Fibroblast of upper back skin (primary cell): Measurements from ENCODE around the gene GOLGA6L7.
"Not testable (repeated sequence)": the region's sequence is repeated elsewhere in the genome, so short reads cannot be mapped to it uniquely, and the experiment has no call there.

ENCODE experiments used
- DNase-seq: peaks from one replicate; pipeline ENCODE4 v3.0.0-alpha.2; 2013

The GOLGA6L7 gene, protein sequence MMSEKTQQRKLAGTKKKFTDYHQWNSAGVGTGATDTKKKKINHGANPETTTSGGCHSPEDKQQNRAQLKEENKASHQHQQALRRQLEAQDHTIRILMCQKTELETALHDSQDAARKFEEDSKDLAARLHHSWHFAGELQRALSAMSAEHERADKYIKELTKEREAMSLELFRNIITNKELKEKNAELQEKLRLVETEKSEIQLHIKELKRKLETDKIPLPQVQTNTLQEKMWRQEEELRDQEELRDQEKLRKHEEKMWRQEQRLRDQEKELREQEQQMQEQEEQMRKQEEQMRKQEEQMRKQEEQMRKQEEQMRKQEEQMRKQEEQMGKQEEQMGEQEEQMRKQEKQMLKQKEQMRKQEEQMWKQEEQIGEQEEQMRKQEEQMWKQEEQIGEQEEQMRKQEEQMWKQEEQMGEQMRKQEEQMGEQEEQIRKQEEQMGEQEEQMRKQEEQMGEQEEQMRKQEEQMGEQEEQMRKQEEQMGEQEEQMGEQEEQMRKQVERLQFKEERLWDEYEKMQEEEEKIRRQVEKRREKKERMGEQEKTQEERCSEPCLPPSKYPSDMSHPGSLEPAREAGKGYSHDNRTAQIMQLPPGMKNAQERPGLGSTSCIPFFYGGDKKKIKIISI

DNA sequence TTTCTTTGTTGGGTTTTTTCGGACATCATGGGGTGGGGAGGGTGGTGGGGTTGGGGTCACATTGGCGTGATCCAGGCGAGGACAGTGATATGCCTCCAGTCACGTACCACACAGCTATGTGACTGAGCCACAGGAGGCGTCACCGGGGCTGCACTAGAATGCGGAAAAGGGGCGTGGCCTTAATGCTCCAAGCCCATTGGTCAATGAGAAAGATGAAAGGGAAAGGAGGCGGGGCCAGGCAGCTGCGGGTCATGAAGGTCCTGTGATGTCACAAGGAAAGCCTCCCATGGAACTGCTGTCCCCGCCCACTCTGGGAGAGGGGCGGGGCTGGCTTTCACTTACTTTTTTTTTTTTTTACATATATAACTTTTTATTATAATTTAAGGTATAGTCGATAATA is at the start of gene GOLGA6L7:
GOLGA6L7 (minus strand) TSS at position 124 of the 400 bp plus-strand sequence; CDS start at position 29, 95 bp downstream.
- not testable (repeated sequence) for DNase-seq

DNA sequence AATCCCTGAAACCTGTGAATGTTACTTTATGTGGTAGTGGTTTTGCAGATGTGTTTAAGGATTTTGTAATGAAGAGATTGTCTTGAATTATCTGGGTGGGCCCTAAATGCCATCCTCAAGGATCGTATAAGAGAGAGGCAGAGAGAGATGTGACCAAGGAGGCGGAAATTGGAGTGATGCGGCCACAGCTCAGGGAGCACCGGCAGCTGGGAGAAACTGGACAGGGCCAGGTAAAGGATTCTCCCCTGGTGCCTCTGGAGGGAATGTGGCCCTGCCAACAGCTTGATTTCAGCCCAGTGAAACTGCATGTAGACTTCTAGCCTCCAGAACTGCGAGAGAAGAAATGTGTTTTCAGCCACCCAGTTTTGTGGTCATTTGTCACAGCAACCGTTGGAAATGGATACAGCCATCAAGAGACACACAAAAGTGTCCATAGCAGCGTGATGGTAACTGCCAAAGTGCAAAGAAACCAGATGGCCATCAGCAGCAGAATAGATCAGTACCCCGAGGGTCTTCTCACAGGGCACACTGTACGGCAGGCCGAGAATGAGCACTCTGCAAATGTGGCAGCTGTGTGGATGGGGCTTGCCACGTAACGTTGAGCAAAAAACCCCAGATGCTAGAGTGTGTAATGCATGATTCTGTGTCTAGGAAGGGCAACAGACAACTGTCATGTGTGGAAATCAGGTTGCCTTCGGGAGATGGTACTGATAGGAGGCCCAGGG is 49.6 kb upstream of the GOLGA6L7 start:
- DNase-seq = no peak

DNA sequence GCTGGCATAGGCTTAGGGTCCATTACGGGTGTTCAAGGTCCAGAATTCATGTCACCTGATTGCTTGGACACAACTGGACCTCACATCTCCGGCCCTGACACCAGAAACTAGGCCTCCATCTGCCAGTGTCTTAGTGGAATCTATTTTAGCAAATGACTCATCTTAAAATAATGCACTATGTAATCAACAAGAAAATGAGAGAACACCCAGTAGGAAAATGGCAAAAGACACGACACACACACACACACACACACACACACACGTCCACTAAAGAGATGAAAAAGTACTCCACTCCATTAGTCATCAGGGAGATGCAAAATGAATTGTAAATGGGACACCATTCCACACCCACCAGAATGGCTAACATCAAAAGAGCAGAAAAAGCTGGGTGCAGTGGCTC is 48.5 kb upstream of the GOLGA6L7 start:
- peak; percentile 87 for DNase-seq

DNA sequence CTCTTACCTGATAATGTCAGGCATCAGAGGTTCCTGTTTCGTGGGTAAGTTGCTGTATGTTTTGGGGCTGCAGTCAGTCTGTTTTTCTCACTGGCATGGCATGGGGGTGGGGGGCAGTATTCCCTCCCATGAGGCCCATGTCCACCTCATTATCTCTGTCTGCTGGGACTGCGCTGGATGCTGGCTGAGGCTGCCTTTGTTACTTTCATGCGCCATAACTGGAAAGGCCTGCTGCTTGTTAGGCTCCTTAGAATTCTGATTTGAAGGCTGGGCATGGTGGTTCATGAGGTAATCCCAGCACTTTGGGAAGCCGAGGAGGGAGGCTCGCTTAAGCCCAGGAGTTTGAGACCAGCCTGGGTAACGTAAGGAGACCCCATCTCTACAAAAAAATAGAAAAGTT is 47.1 kb upstream of the GOLGA6L7 start:
- DNase-seq = no peak

DNA sequence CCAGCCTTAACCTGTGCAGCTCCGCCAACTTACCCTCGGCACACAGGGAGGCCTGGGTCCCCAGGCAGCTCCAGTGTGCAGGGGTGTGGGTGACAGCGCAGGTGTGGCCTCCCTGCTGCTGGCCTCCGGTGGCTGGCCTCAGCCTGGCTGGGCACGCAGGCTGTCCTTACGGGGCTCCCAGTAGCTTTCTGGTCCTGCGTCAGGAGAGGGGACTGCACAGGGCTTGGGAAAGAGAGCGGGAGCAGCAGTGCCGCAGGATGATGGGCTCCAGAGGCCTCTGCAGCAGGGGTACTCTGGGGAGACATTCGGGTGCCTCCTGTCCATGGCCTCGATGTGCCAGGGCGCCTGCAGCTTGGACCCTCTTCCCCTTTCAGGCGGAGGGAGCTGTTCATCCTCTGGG is 46.7 kb upstream of the GOLGA6L7 start:
- DNase-seq = no peak

DNA sequence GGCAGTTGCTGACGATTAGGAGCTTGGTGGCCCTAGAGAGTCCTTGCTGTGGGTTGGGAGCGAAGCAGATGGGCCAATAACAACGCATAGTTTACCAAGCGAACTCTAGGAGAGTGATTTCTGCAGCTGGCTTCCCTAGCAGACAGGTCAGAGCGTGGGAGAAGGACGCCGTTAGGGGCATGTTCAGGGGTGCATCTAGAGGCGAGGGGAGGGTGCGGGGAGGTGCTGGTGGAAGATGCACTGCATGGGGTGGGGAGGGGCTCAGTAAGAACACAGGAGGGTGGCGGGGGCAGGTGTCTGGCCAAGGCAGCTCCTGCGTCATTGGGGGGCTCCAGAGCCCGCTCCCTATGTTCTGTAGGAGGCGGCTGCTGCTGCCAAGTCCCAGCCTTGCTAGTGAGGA is 46.2 kb upstream of the GOLGA6L7 start:
- DNase-seq = no peak

DNA sequence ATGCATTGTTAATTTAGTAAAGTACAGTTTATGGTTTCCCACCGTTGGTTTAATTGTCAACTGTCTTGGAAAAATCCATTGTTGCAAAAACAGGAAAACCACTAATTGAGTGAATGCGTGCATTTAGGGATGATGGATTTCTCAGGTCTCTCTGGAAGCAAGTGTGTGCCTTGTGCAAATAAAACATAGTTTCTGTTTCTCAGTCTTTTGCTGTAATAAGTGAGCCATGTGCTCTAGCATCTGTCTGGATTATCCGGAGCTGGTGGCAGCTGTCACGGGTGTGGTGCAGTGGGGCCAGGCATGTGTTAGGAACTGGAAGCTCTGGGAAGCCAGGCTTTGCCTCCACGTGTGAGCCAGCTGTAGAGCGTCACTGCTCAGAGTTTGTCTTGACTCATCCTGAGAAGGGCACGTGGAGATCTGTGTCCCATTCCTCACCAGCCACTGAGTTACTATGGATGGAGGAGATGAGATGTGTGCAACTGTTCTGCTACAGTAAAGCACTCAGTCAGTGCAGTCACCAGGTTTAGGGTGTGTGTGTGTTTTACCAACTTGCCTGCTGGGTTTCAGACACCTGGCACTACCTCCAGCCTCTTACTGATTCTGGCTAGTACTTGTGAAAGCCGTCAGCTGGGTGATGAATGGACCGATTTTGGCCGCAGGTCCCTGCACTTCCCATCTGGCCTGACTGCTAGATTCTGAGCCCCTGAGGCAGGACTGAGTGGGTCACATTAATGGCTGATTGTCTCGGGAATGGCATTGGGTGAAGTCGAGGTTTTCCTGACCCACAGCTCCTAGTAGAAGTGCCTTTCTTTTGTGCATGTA is 44.6 kb upstream of the GOLGA6L7 start:
- DNase-seq = peak; percentile 43

DNA sequence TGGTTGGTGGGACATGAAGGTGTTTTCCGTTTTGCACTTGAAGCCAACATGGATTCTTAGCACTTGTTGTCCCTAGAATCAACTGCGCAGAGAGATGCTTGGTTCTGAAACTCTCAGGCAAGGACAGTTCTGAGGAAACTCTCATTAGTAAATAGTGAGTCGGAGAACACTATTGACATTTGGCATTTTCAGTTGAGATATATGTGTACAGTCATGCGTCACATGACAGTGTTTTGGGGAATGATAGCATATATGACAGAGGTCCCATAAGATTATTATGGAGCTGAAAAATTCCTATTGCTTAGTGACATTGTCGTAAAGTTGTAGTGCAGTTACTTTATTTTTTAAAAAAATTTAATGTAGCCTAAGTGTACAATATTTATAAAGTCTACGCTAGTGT is 43.1 kb upstream of the GOLGA6L7 start:
- no peak for DNase-seq

DNA sequence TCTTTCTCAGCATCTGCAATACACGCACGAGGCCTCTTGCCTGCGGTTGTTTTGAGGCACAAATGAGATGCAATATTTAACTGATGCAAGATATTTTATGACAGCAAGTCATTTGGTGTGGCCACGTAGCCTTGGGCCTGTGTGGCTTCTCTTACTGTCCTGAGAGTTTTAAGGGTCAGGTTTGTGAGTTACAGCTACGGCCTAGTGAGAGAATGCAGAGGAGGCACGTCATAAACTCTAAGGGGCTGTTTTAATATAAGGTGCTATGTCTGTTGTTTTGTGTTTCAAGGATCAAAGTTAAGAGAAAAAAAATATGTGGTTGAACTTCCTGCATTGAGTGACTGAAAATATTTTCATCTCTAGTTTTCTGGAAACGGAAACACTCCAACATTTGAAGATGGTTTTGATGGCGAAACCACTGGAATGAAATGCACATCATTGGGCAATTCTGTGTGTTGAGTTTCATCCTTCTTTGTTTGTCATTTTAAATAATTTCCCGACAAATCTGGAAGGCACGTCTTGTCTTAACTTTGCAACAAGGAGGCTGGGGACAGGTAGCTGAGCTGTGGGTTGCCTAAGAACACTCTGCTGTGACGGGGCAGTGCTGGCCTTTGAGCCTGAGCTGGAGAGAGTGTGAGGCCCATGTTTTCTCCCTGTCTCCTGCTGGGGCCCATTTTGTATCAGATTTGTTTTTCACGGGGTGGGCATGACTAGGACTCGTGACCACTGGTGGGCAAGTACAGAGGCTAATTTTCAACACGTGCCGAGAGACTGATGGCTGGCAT is 42.5 kb upstream of the GOLGA6L7 start:
- peak; percentile 37 for DNase-seq

DNA sequence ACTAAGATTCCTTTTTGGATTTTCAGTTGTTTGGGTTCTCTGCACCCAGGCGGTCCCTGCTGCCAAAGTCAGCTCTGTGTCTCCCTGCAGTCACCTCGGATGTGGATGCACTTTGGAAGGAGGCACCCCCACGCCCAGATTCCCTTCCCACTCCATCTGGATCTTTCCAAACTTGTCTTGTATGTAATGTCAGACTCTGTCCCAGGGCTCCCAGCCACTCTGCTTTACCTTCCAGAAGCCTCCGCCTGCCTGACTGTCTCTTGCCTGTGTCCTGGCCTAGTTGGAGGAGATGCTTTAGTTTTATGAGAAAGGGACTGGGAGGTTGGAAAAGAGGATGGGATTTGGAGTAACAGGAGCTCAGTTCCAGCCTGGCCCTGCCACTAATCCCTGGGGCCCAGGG is 41.8 kb upstream of the GOLGA6L7 start:
- DNase-seq = not testable (repeated sequence)

DNA sequence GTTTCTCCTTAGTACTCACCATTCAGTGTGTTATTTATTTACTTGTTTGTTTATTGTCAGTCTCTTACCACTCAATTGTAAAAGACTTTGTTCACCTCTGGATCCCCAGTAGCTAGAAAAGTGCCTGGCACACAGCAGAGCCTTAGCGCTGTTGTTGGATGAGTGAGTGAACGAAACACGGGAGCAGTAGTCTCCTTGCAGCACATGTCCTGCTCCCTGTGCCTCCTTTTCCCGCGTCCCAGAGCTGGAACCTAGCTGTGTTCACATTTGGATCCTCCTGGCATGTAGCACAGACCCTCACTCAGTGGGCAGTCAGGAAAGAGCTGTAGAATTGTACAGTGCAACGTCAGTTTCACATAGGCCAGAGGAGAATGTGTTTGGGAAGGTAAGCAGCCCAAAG is 41.4 kb upstream of the GOLGA6L7 start:
- not testable (repeated sequence) for DNase-seq

DNA sequence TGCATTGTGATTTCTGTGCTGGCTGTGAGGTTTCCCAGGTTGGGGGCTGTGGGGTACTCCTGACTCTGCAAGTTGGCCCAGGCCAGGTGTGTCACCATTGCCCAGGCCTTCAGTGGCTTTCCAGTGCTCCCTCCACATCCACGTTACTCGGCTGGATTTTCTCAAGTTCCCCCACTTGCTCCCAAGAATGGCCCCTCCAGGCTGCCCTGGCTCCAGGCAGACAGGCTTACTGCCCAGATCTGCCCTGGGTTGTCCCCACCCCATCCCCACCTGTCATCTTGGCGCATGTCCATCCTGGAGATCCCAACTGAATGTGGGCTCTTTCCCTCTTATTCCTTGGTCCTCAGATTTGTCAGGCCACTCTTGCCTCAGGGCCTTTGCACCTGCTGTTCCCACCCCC is 40.9 kb upstream of the GOLGA6L7 start:
- DNase-seq = no peak

DNA sequence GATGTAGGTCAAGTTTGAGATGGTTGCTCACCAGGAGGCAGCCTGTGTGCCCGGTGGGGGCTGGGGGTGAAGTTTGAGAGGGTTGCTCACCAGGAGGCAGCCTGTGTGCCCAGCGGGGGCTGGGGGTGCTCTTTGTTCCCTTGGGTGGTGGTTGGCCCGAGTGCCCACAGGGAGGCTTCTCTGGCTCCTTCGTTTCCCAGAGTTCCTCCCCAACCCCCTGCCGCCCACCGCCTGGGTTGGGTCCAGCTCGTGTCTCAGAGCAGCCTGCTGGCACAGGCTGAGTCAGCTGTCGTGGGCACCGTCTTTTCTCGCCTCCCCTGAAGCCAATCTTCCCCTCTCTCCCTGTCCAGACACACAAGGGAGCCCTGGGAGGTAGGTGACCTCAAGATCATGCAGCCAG is 40.5 kb upstream of the GOLGA6L7 start:
- no peak for DNase-seq

DNA sequence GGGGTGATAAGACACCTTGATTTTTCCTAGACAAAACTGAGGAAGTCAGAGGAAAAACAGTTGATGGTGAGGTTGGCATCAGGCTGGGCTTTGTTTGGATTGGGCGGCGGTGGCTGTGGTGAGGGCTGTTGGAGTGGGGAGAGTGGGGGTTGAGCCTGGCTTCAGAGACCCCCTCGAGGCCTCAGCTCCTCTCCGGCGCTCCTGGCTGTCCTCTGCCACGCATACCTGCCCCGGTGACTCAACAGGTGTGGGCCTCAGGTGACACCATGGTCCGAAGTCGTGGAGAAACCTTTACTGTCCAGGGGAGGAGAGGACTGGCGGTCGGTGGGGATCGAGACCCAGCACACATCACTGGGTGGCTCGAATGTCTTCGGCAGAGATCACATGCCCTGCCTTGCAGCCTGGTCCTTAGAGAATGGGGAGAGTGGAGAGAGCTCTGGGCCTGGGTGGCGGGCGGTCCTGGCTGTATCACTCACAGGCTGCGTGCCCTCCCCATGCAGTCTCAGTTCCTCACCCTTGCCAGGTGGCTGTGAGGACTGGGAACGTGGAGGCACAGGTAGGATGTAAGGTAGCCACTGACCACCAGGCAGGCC is 40.0 kb upstream of the GOLGA6L7 start:
- DNase-seq = no peak

DNA sequence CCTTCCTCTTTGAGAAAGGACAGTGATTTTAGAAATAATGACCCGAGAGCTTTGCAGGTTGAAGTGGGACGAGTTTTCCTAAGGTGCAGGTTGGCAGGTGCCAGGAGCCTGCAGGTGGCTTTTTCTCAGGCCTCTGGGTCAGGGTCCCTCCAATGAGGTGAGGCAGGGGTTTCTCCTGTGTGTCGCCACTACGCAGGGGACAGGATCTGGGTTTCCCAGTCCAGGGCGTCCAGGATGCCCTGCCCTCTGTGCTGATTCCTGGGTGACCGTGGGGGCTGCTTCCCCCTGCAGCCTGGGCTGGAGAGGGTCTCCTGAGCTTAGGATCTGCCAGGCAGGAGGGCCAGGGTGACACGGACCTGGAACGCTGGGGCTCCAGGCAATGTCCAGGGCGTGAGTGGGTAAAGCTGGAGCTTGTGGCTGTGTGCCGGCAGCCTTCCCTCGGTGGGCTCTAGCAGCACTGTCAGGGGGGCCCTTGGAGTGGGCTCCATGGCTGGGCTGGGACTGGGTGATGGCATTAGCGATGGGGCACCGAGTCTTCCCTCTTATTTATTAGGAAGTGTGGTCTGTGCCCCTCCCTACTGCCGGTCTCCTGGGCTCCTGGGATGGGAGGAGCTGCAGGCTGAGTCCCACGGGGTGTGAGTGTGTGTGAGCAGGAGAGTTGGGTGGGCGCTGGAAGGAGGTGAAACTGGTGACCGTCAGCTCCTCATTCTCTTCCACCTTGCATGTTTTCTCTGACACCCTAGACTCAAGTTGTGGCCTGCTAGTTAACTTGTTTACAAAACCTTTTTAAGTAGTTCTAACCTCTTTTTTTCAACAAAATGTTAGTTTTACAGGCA is 39.1 kb upstream of the GOLGA6L7 start:
- DNase-seq = no peak

DNA sequence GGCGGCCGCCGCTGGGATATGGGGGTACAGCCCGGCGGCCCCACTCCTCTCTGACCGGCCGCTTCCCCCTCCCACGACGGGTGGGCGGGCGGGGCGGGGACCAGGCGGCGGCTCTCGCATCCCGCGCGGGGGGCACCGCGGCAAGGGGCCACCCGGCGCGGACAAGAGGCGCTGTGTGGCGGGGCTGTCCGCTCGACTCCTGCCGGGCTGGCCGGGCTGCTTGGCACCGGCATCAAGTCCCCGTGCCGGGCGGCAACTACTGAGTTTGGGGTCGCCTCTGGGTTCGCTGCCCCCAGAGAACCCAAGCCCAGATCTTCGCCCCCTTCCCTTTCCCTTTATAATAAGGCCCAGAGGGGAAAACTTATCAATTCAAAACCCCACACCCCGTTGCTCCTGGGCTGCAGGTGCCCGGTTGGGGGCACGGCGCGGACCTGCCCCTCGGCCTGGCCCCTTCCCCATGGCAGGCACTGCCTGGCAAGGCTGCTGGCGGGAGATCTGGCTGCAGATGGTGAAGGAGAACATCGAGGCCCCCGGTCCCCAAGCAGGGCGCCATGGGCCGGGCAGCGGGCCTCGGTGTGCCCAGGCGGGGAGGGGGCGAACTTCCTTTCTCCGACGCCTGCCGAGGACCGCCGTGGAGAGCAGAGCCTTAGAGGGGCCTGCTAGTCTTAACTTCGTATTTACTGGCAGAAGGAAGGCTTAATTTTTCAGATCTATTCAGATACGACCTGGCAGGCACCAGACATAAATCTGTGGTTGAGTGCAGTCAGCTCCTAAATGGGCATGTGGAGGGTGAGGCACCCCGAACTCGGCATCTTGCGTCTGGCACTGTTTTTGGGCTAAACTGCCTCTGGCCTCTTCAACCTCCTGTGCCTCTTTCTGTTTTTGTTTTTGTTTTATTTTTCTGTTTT is 38.2 kb upstream of the GOLGA6L7 start:
- no peak for DNase-seq

DNA sequence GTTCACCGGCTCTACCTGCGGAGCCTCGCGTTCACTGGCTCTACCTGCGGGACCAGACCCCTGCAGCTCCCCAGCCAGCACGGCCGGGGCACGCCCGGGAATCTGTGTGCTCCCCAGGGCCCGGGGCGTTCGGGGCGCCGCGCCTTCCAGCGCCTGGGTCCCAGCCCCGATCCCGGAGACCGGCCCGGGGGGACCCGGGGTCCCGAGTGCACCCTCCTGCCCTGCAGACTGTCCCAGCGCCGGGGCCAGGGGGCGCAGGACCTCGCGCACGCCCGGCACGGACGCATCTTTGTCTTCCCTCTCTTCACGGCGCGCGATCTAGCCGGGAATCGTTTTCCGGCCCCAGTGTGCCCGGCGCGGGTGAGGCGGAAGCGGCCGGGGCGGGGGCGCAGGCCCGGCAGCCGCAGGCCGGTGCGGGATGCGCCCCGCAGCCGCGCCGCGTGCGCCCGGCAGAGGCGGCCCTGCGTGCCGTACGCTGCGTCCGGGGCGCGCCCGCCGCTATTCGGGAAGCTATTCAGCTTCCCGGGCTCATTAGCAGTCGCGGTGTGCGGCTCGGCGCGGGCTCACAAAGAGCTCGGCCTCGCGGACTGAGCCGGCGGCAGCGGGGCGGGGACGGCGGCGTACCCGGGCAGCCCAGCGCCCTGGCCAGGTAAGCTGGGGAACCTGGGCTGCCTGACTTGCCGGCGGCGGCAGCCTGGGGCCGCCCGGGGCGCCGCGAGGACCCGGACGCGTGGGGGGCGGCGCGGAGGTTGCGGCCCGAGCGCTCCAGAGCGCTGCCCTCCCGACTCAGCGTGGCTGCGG is 37.4 kb upstream of the GOLGA6L7 start, which contains the start of gene APBA2:
APBA2 (plus strand) TSS at position 345 of the 801 bp plus-strand sequence. CDS start 167,911 bp downstream, outside the sequence.
- DNase-seq = peak; percentile 24

DNA sequence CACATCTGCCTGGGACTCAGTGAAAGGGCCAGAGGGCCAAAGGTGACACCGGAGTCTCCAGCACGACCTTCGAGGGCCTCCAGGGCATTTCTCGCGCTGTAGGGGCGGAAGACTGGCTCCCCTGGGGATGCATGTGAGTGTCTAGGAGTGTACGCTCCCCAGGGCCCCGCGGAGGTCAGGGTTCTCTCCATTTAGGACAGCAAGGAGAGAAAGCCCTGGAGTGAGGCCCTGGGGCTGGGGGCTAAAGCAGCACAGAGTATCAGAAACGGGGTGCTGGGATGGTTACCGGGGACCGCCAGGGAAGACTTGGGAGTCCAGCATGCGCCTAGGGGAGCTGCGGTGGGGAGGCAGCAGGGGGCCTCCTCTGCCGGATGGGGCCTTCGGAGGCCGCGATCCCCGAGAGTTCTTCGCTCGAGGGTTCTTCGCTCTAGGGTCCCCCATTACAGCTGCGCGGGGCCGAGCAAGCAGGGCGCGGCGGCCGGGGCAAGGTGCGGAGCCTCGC is 36.7 kb upstream of the GOLGA6L7 start:
- DNase-seq = no peak
